ENCODE data around the gene RAB3C.

RAB3C gene

DNA sequence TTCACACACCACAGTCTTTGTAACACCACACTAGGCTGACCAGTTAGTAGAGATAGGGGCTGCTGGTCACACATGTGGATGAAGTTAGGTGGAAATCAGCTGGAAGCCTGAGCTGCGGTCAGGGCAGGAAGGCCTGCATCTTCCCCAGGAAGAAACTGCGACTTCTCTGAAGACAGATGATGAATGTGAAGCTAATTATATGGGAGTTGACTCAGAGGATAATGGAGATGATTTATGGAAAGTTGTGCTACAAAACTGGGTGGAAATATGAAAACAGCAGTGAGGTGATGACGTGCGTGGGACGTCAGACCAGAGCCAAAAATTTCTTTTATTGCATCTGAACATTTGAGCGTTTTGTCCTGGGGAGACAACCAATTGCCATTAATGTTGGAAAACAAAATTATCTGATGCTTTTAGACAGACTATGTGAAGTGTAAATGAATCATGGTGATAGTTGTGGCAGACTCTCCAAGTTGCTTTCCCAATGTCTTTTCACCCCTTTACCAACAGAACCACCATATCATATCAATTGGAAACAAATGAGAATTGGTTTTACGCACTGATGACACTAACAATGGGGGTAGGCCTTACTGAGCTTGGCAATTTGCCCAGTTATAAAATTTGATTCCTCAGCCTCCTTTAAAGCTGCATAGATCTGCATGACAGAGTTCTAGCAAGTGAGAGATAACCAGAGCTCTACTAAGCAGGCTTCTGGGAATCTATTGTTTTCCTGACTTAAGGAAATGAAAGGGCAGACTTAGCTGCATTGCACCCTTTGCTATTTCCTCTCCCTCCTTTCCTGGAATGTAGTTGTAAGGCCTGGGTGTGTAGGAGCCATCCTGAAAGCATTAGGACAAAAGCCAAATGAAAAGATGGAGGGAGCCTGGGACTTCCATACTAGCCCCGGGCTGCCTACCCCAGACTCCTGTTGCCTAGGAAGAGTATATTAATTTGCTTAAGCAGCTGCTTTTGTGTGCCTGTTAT is 84.0 kb downstream of the RAB3C start:
- Histone ChIP-seq H3K4me3 (ENCODE audit: low read depth in 1 of 2, low read length in 1 of 2) (no peak overlapping the region), H3K9me3 (no peaks in the 10 kb centered on the region), H3K27me3 (no peaks in the 10 kb centered on the region), H3K36me3 (no peaks in the 10 kb centered on the region), H3K27ac (no peak overlapping the region), H3K4me1 (ENCODE audit: control insufficient read depth in 1 of 2, insufficient read depth in 1 of 2, low read depth in 1 of 2, low read length in 1 of 2) (no peaks in the 10 kb centered on the region)
- TF ChIP-seq, protein P1, sequence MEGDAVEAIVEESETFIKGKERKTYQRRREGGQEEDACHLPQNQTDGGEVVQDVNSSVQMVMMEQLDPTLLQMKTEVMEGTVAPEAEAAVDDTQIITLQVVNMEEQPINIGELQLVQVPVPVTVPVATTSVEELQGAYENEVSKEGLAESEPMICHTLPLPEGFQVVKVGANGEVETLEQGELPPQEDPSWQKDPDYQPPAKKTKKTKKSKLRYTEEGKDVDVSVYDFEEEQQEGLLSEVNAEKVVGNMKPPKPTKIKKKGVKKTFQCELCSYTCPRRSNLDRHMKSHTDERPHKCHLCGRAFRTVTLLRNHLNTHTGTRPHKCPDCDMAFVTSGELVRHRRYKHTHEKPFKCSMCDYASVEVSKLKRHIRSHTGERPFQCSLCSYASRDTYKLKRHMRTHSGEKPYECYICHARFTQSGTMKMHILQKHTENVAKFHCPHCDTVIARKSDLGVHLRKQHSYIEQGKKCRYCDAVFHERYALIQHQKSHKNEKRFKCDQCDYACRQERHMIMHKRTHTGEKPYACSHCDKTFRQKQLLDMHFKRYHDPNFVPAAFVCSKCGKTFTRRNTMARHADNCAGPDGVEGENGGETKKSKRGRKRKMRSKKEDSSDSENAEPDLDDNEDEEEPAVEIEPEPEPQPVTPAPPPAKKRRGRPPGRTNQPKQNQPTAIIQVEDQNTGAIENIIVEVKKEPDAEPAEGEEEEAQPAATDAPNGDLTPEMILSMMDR (IDR thresholded peaks at IDR 0.05), result no peak

- Histone ChIP-seq H3K27ac (no peak overlapping the region), H3K4me1 (ENCODE audit: control insufficient read depth in 1 of 2, insufficient read depth in 1 of 2, low read depth in 1 of 2, low read length in 1 of 2) (no peaks in the 10 kb centered on the region), H3K36me3 (no peaks in the 10 kb centered on the region), H3K9me3 (no peaks in the 10 kb centered on the region), H3K4me3 (ENCODE audit: low read depth in 1 of 2, low read length in 1 of 2) (no peak overlapping the region), H3K27me3 (no peaks in the 10 kb centered on the region)
- TF ChIP-seq, protein P1 (IDR thresholded peaks at IDR 0.05), result no peak
Observed at GRCh38 chr5:58670582-58670981, 87.7 kb downstream of the RAB3C start.

DNA sequence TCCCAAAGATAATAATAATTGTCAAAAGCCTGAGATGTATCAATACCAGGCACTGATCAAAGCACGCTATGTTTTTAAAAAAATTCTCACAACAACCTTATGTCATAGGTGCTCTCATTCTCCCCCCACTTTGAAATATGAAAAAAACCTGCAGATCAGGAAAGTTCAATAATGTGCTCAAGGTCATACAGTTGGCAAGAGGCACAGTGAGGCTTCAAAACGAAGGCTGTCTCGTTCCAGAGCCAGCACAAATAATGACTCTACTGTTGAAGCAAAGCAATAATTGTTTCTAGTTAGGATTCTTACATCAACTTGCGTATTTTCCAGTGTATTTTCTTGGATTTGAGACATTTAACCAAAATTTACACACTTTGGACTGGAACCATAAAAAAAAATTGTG is 88.3 kb downstream of the RAB3C start:
- TF ChIP-seq, protein P1 (IDR thresholded peaks at IDR 0.05), result no peak
- no peaks in the 10 kb centered on the region for H3K36me3 ChIP-seq

GRCh38 chr5:58672521-58672920 is 89.6 kb downstream of the RAB3C start:
- Histone ChIP-seq H3K4me3 (ENCODE audit: low read depth in 1 of 2, low read length in 1 of 2) (no peak overlapping the region), H3K9me3 (no peaks in the 10 kb centered on the region), H3K36me3 (no peaks in the 10 kb centered on the region), H3K4me1 (ENCODE audit: control insufficient read depth in 1 of 2, insufficient read depth in 1 of 2, low read depth in 1 of 2, low read length in 1 of 2) (no peaks in the 10 kb centered on the region), H3K27ac (no peak overlapping the region), H3K27me3 (no peaks in the 10 kb centered on the region)
- TF ChIP-seq, protein P1 (IDR thresholded peaks at IDR 0.05), result no peak

More for the DNA sequence above, 88.3 kb downstream of the RAB3C start:
- no peaks in the 10 kb centered on the region for H3K27me3 ChIP-seq
- no peak overlapping the region for H3K4me3 ChIP-seq (ENCODE audit: low read depth in 1 of 2, low read length in 1 of 2)
- no peak overlapping the region for H3K27ac ChIP-seq
- no peaks in the 10 kb centered on the region for H3K4me1 ChIP-seq (ENCODE audit: control insufficient read depth in 1 of 2, insufficient read depth in 1 of 2, low read depth in 1 of 2, low read length in 1 of 2)
- no peaks in the 10 kb centered on the region for H3K9me3 ChIP-seq

- H3K36me3 ChIP-seq, result no peaks in the 10 kb centered on the region
- no peak overlapping the region for H3K4me3 ChIP-seq (ENCODE audit: low read depth in 1 of 2, low read length in 1 of 2)
- no peaks in the 10 kb centered on the region for H3K9me3 ChIP-seq
- H3K4me1 ChIP-seq (ENCODE audit: control insufficient read depth in 1 of 2, insufficient read depth in 1 of 2, low read depth in 1 of 2, low read length in 1 of 2), result no peaks in the 10 kb centered on the region
- H3K27me3 ChIP-seq, result no peaks in the 10 kb centered on the region
- H3K27ac ChIP-seq, result no peak overlapping the region
- TF ChIP-seq, protein P1 (IDR thresholded peaks at IDR 0.05), result no peak
Observed at GRCh38 chr5:58674070-58674469, 91.2 kb downstream of the RAB3C start.
